ENCODE measurements around the gene CLDN25.
"Not testable (repeated sequence)": the region's sequence is repeated elsewhere in the genome, so short reads cannot be mapped to it uniquely, and the experiment has no call there.

Gene CLDN25

DNA sequence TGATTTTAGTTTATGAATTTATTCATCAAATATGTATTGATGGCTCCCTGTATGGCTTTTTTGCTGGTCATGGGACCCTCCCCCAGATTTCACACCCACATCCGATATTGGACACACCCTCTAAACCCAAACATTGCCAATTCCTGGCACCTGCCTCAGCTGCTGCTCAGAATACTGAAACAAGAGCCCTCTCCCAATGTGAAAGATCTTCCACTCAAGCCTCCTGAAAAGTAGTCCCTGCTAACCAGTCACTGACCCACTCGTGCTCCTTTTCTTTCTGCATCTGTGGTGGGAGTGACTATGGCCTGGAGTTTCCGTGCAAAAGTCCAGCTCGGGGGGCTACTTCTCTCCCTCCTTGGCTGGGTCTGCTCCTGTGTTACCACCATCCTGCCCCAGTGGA is at the start of gene CLDN25:
CLDN25 (plus strand) TSS at position 301 of the 400 bp plus-strand sequence; CDS start at position 301, 0 bp downstream.
- H3K27me3 Mint-ChIP-seq: peaks cover 12% of the 10 kb centered on the region
- H3K4me3 Mint-ChIP-seq: no peak within 1 kb of the TSS
- ATAC-seq (no peak), DNase-seq (no peak)
- no peaks in the 10 kb centered on the region for H3K9me3 Mint-ChIP-seq
- H3K27ac Mint-ChIP-seq: no peak within 1 kb of the TSS
- peaks cover 2% of the 10 kb centered on the region for H3K4me1 Mint-ChIP-seq

DNA sequence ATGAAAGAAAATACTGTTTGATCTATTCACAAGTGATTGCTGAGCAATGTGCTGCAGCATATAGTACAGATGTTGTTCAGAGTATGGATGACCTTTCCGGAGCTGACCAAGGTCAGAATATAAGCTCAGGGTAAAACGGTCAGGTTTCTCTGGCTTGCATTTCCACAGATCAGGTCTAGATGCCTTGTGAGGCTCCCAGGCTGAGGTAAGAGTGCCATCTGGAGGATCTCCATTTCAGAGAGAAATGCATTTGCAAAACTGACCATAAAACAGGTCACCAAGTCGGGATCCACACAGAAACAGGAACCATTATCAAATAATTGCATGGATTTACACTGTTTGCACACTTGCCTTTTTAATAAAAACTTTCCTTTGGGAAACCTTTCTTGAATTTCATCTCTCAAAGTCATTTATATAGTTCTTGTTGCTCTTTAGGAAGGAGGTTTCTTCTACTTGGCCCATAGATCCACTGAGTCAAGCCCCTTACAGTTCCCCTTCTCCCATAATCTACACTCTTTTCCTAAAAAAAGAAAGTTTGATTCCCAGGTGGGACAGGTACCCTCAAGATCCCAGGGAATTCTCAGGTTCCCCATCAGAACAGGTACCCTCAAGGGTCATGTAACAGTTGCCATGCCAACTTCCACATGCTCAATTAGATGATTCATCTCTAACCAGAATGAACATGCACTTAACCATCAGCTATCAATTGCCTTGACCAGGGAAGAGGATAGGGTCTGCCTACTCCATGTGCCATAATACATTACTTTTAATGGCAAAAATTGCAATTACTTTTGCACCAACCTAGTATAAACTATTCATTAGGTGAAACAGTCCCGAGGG is 48.5 kb upstream of the CLDN25 start:
- Mint-ChIP-seq H3K27ac (no peak overlapping the region), H3K9me3 (no peaks in the 10 kb centered on the region), H3K4me3 (no peak overlapping the region), H3K4me1 (no peaks in the 10 kb centered on the region), H3K27me3 (no peaks in the 10 kb centered on the region)
- ATAC-seq (no peak), DNase-seq (no peak)

DNA sequence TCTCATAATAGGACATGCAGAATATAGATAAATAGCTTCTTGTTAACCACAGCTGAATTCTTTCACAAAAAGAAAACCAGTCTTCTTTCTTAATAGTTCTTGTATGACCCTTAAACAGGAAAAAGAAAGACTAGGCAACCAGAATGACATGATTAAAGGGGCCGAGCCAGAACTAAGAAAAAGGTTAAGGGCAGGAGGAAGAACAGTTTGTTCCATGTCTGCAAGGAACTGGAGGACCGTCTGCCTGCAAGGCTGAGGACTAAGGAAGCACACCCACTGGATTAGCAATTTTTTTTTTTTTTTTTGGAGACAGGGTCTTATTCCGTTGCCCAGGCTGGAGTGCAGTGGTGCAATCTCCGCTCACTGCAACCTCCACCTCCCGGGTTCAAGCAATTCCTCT is 47.5 kb upstream of the CLDN25 start:
- Mint-ChIP-seq H3K4me1 (no peaks in the 10 kb centered on the region), H3K27ac (no peak overlapping the region), H3K9me3 (no peaks in the 10 kb centered on the region), H3K4me3 (no peak overlapping the region), H3K27me3 (no peaks in the 10 kb centered on the region)
- no peak for ATAC-seq
- no peak for DNase-seq

DNA sequence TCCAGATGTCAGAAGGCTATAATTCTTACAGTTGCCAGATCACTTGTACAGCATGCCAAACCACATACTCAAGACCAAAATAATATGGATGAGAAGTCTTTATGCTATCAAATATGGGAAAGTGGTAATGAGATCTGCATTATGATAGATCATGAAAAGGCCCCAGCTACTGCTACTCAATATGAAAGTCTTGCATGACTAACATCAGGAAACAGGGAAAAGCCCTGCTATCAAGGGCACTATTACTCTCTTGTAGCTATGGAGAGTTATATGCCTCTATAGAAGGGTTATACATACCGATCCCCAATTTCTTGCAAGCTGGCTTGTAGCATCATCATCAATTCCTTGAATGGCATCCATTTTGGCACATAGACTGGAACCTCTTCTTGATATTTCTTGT is 43.3 kb upstream of the CLDN25 start:
- no peak overlapping the region for H3K4me3 Mint-ChIP-seq
- no peak overlapping the region for H3K27ac Mint-ChIP-seq
- no peaks in the 10 kb centered on the region for H3K9me3 Mint-ChIP-seq
- no peaks in the 10 kb centered on the region for H3K4me1 Mint-ChIP-seq
- no peaks in the 10 kb centered on the region for H3K27me3 Mint-ChIP-seq
- no peak for DNase-seq
- peak; percentile 95 for ATAC-seq

DNA sequence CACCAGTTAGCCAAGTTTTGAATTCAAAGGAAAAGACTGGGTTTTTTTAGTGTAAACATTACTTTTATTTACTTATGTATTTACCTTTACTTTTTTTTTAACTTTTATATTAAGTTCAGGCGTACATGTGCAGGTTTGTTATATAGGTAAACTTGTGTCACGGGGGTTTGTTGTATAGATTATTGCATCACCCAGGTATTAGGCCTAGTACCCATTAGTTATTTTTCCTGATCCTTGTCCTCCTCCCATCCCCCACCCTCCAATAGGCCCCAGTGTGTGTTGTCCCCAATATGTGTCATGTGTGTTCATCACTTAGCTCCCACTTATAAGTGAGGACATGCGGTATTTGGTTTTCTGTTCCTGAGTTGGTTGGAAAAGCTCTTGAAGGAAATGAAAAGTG is 26.7 kb upstream of the CLDN25 start:
- Mint-ChIP-seq H3K27ac (no peak overlapping the region), H3K9me3 (no peaks in the 10 kb centered on the region), H3K4me3 (no peak overlapping the region), H3K4me1 (no peaks in the 10 kb centered on the region), H3K27me3 (no peaks in the 10 kb centered on the region)
- no peak for ATAC-seq
- no peak for DNase-seq

DNA sequence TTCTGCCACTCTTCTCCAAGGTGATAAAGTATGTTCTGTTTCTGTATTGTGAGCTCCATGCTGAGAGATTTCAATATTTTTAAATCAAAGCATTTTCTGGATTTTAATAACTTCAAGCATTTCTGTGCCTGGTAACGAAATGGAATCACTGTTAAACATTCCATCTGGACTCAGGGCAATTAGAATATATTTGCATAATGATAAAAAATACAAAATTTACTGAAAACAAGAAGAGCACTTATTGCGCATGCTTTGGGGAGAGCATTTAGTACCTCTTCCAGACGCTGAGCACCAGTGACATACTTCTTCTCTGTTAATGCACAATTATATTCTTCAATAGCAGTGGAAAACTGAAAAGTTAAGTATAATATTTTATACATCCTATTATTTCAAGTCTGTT is 19.4 kb upstream of the CLDN25 start:
- no peaks in the 10 kb centered on the region for H3K9me3 Mint-ChIP-seq
- no peak for DNase-seq
- H3K27ac Mint-ChIP-seq: no peak overlapping the region
- peaks cover 7% of the 10 kb centered on the region for H3K4me1 Mint-ChIP-seq
- H3K27me3 Mint-ChIP-seq: no peaks in the 10 kb centered on the region
- no peak overlapping the region for H3K4me3 Mint-ChIP-seq
- no peak for ATAC-seq

DNA sequence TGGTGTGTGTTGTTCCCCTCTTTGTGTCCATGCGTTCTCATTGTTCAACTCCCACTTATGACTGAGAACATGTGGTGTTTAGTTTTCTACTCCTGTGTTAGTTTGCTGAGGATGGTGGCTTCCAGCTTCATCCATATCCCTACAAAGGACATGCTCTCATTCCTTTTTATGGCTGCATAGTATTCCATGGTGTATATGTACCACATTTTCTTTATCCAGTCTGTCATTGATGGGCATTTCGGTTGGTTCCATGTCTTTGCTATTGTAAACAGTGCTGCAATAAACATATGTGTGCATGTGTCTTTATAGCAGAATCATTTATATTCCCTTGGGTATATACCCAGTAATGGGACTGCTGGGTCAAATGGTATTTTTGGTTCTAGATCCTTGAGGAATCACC is 16.6 kb upstream of the CLDN25 start:
- H3K4me1 Mint-ChIP-seq, DNase-seq, H3K4me3 Mint-ChIP-seq, H3K9me3 Mint-ChIP-seq, ATAC-seq, H3K27me3 Mint-ChIP-seq, H3K27ac Mint-ChIP-seq: not testable (repeated sequence)

DNA sequence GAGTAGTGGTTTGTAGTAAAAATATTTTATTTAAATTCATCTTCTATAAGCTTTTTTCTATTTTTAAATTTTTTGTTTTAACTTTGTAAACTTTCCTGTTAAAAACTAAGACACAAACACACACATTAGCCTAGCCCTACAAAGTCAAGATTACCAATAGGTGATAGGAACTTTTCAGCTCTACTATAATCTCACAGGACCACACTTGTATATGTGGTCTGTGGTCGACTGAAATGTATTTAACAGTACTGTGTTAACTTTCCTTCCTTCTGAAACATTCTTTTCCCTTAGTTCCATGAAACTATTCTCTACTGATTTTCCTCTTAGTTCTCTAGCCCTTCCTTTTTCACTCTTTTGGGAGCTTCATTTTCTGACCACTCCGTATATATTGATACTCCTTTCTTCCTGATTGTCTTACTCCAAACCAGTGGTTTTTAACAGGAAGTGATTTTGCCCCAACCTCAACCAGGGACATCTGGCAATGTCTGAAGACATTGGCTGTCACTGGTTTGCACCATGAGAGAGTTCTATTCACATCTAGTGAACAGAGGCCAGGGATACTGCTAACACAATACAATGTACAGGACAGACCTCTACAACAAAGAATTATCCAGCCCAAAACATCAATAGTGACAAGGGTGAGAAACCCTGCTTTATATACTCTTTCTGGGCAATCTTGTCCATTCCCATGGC is 14.9 kb upstream of the CLDN25 start:
- Mint-ChIP-seq H3K27ac (no peak overlapping the region), H3K4me1 (peaks cover 10% of the 10 kb centered on the region), H3K27me3 (no peaks in the 10 kb centered on the region), H3K4me3 (no peak overlapping the region), H3K9me3 (no peaks in the 10 kb centered on the region)
- ATAC-seq (no peak), DNase-seq (no peak)

DNA sequence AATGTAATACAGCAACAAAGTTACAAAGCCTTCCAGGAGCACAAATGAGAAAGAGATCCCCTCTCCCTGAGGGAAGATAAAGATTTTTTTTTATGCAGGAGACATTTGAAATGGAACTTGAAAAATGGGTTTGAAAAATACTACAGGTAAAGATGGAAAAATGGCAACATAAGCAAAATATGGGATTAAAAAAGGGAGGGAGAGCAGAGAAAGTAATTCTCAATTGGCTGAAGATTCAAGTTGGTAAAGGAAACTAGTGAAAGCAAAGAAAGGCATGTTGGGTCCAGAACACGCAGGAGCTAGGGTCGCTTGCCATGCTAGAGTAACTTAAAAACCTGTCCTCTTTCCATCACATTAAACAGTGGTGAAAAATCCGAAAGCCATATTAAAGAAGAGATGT is 7.6 kb upstream of the CLDN25 start:
- H3K4me1 Mint-ChIP-seq: peaks cover 25% of the 10 kb centered on the region
- H3K27ac Mint-ChIP-seq: peak overlapping the region in 1 of 2 donors; percentile 14
- ATAC-seq (no peak), DNase-seq (no peak)
- H3K27me3 Mint-ChIP-seq: no peaks in the 10 kb centered on the region
- no peaks in the 10 kb centered on the region for H3K9me3 Mint-ChIP-seq
- H3K4me3 Mint-ChIP-seq: peak overlapping the region; percentile 86 to 100

DNA sequence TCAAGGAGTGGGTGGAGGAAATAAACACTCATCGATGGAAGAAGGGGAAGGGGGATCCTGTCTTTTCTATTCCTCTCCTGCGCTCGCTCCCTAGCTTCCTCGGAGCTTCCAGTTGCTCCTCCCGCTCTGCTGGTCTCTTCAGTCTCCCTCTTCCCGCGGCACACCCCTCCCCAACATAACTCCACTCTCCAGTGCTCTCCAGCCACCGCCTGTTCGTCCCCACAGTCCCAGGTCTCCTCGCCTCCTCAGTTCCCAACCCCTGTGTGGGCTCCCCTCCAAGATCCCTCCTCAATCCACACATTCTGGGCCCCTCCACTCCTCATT is 6.5 kb upstream of the CLDN25 start:
- no peaks in the 10 kb centered on the region for H3K9me3 Mint-ChIP-seq
- H3K27ac Mint-ChIP-seq: peak overlapping the region; percentile 96 to 100
- peaks cover 25% of the 10 kb centered on the region for H3K4me1 Mint-ChIP-seq
- ATAC-seq (no peak), DNase-seq (no peak)
- H3K4me3 Mint-ChIP-seq: peak overlapping the region; percentile 86 to 100
- H3K27me3 Mint-ChIP-seq: no peaks in the 10 kb centered on the region

DNA sequence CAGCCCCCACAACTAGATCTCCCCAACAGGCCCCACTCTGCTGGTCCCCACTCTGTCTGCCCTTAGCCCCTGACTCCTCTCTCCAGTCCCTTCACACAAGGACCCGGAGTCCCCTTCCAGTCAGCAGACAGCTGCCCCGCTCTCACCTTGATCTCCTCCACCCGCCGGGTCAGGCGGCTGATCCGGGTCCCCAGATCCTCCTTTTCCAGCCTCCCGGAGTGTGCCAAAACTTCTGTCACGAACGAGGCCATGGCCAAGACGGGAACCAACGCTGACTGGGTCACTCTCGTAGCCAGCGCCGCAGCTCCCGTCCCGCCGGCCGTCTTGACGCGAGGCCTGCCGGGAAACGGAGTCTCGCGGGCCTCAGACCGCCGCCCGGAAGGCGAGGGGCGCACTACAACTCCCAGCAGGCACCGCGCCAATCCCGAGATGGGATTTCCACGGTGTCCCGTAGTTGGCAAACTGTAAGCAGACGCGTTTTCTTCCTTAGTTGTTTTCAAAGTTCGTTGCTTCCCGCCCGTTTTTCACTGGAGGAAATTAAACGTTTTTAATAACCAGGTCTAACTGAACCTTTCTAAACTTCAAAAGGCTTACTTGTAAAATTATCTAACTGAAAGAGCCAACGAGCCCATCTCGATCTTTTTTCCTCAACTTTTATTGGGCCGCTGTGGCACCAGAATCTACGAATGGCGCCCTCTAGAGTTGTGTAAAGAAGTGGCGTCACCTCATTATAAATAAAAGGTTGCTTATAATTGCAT is 6.0 kb upstream of the CLDN25 start, which contains the start of gene ZW10:
ZW10 (minus strand) TSS at position 277 of the 758 bp plus-strand sequence; CDS start at position 251, 26 bp downstream.
- peak; percentile 98 for ATAC-seq
- Mint-ChIP-seq H3K4me1 (peaks cover 25% of the 10 kb centered on the region), H3K4me3 (peak within 1 kb of the TSS; percentile 86 to 100), H3K27me3 (no peaks in the 10 kb centered on the region), H3K9me3 (no peaks in the 10 kb centered on the region), H3K27ac (peak within 1 kb of the TSS; percentile 97 to 100)
- peak; percentile 89 to 94 for DNase-seq

DNA sequence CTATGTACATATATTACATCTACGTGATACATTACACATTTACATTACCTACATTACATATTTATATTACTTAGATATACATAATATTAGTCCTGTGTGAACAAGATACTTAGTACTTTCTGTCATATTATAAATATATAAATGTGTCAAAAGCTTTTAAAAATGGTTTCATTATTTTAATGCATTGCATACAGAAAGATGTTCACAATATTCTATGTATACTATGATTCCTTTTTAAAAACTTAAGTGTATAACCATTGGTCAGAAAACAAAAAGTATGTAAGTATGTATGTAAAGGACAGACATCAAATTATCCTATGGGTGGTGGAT is 5.5 kb upstream of the CLDN25 start:
- no peak for ATAC-seq
- H3K9me3 Mint-ChIP-seq: no peaks in the 10 kb centered on the region
- no peaks in the 10 kb centered on the region for H3K27me3 Mint-ChIP-seq
- H3K4me1 Mint-ChIP-seq: peaks cover 25% of the 10 kb centered on the region
- peak overlapping the region; percentile 86 to 100 for H3K4me3 Mint-ChIP-seq
- no peak for DNase-seq
- peak overlapping the region; percentile 97 to 100 for H3K27ac Mint-ChIP-seq

DNA sequence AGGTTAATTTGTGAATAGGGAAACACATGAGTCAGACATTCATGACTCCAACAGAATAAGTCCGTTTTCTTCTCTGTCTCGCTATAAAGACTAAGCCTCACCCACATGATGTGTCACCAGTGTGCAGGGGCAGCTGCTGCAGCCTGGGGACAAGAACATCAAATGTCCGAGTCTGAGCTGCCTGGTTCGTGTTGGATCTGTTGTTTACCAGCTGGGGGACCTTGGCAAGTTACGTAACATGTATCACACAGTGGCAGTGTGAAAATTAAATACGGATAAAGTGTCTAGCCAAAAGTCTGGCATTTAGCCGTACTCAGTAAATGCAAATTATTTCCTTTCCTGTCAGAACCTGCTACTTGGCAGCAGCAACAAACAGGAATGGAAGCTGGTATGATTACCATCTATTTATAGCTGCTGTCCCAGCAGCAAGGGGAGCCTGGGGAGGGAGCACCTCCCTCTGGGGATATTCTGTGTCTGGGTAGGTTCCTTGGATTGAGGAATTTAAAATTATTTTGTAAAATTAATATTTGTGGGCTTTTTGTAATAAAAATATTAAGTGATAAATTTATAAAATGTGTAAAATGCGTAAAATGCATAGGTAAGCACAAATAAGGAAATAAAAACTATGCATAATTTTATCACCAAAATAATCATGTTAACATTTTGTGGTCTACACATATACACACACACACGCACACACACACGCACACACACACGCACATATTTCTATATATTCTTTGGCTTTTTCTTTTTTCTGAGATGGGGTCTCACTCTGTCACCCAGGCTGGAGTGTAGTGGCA is 1.3 kb upstream of the CLDN25 start:
- Mint-ChIP-seq H3K27ac (no peak overlapping the region), H3K27me3 (peaks cover 10% of the 10 kb centered on the region), H3K9me3 (no peaks in the 10 kb centered on the region), H3K4me1 (peaks cover 7% of the 10 kb centered on the region), H3K4me3 (no peak overlapping the region)
- no peak for ATAC-seq
- no peak for DNase-seq

DNA sequence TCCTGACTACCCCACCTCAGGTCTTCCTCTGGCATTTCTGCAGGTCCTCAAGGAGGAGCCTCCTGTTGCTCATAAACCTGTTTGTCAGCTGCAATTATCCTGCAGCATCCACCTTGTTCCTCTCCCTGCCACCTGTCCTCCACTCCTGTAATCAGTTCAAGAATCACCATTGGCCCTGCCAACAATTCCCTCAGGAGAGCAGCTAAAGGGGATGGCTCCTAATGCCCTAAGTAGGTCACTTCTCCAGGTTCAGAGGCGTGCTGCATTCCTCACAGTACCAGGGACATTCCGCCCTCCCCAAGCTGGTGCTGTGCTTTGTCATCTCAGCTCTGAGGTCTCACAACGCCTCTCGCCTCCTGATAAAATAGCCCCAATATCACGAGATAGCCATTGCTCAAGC is 2.1 kb downstream of the CLDN25 start:
- no peak for ATAC-seq

DNA sequence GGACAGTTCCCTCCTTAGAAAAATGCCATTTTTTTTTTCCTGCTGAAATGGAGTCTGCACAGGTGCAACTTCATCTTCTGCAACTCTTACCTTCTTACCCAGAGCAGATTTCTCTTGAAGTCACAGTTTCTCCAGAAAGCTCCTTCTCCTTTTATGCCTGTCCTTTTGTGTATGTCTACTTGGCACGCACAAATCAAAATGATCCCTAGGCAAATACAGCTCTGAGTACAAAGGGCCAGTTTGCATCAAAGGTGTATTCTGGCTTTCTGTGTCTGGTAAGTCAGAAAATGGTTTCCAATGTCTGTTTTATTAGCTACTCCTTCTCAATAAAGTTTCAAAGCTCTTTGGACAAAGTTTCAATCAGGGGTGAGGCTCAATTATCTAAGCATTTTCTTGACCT is 2.5 kb downstream of the CLDN25 start:
- DNase-seq: no peak
- Mint-ChIP-seq H3K4me3 (no peak overlapping the region), H3K4me1 (no peaks in the 10 kb centered on the region), H3K27me3 (peaks cover 19% of the 10 kb centered on the region), H3K27ac (no peak overlapping the region), H3K9me3 (no peaks in the 10 kb centered on the region)
- ATAC-seq: no peak

More for the DNA sequence above, 2.1 kb downstream of the CLDN25 start:
- H3K4me3 Mint-ChIP-seq: no peak overlapping the region
- peaks cover 16% of the 10 kb centered on the region for H3K27me3 Mint-ChIP-seq
- no peak overlapping the region for H3K27ac Mint-ChIP-seq
- DNase-seq: no peak
- H3K9me3 Mint-ChIP-seq: no peaks in the 10 kb centered on the region
- H3K4me1 Mint-ChIP-seq: no peaks in the 10 kb centered on the region
